KMS-11 (cell line): ENCODE measurements around the gene PIGU.

Experiments
- H2AFZ ChIP-seq: fragments of 200-600 bp; sonication (generic); 2 replicates; pipeline ENCODE4 v1.6.1; 2016; ENCODE audit warnings: antibody characterized with exemption, mixed run types, low read depth
- H3K27ac ChIP-seq: fragments of 200-600 bp; sonication (generic); 2 replicates; pipeline ENCODE4 v1.6.1; 2016; ENCODE audit warnings: mild to moderate bottlenecking, mixed run types
- H3K27me3 ChIP-seq: fragments of 200-600 bp; sonication (generic); 2 replicates; pipeline ENCODE4 v1.6.1; 2017; ENCODE audit warnings: mild to moderate bottlenecking, low read depth, mixed run types, moderate library complexity; ENCODE audit not compliant: insufficient read depth
- H3K36me3 ChIP-seq: fragments of 200-600 bp; sonication (generic); 2 replicates; pipeline ENCODE4 v1.6.1; 2017; ENCODE audit warnings: mild to moderate bottlenecking, mixed run types; ENCODE audit not compliant: insufficient read depth
- H3K4me1 ChIP-seq: fragments of 200-600 bp; sonication (generic); 2 replicates; pipeline ENCODE4 v1.6.1; 2016; ENCODE audit warnings: mild to moderate bottlenecking, low read depth, mixed run types; ENCODE audit not compliant: poor library complexity, severe bottlenecking
- H3K4me2 ChIP-seq: fragments of 200-600 bp; sonication (generic); 2 replicates; pipeline ENCODE4 v1.7.0; 2016; ENCODE audit warnings: mild to moderate bottlenecking, mixed run types
- H3K4me3 ChIP-seq: fragments of 200-600 bp; sonication (generic); IDR thresholded peaks from 2 replicates; pipeline ENCODE4 v1.6.1; 2017; ENCODE audit warnings: low read depth, low read length, mixed read lengths; ENCODE audit not compliant: insufficient read depth
- H3K79me2 ChIP-seq: fragments of 200-600 bp; sonication (generic); 2 replicates; pipeline ENCODE4 v1.6.1; 2016; ENCODE audit warnings: low read depth, mixed run types; ENCODE audit not compliant: insufficient read depth
- H3K9ac ChIP-seq: fragments of 200-600 bp; sonication (generic); 2 replicates; pipeline ENCODE4 v1.6.1; 2016; ENCODE audit warnings: mild to moderate bottlenecking, mixed run types
- H4K20me1 ChIP-seq: fragments of 200-600 bp; sonication (generic); 2 replicates; pipeline ENCODE4 v1.6.1; 2016; ENCODE audit warnings: mild to moderate bottlenecking, mixed run types; ENCODE audit not compliant: insufficient read depth
- CTCF ChIP-seq: fragments of 200-600 bp; sonication (generic); conservative IDR thresholded peaks from 2 replicates; pipeline ENCODE4 v1.6.1; 2017; ENCODE audit warnings: low read depth, mild to moderate bottlenecking, antibody characterized with exemption, low read length, moderate library complexity, mixed read lengths

The PIGU gene

GRCh38 chr20:34683667-34684066, 6.8 kb upstream of the PIGU start:
- H3K27me3 ChIP-seq = no peaks in the 10 kb centered on the region
- H3K4me3 ChIP-seq = no peak overlapping the region
- TF ChIP-seq CTCF = no peak
- H3K9ac ChIP-seq = no peak overlapping the region
- no peaks in the 10 kb centered on the region for H3K79me2 ChIP-seq
- no peaks in the 10 kb centered on the region for H4K20me1 ChIP-seq
- H3K4me2 ChIP-seq = no peak overlapping the region
- H3K4me1 ChIP-seq = peaks cover 13% of the 10 kb centered on the region
- no peak overlapping the region for H3K27ac ChIP-seq
- no peak overlapping the region for H2AFZ ChIP-seq
- no peaks in the 10 kb centered on the region for H3K36me3 ChIP-seq

- Histone ChIP-seq H3K4me1 (peaks cover 23% of the 10 kb centered on the region), H3K4me2 (no peak overlapping the region), H3K27me3 (no peaks in the 10 kb centered on the region), H4K20me1 (no peaks in the 10 kb centered on the region), H3K9ac (no peak overlapping the region), H3K27ac (no peak overlapping the region), H3K36me3 (no peaks in the 10 kb centered on the region), H3K79me2 (peaks cover 8% of the 10 kb centered on the region; the same call in 1 of the 2 replicates), H2AFZ (no peak overlapping the region), H3K4me3 (no peak overlapping the region)
- TF ChIP-seq CTCF = no peak
These were observed 3.8 kb upstream of the PIGU start for GRCh38 chr20:34680586-34681175.

DNA sequence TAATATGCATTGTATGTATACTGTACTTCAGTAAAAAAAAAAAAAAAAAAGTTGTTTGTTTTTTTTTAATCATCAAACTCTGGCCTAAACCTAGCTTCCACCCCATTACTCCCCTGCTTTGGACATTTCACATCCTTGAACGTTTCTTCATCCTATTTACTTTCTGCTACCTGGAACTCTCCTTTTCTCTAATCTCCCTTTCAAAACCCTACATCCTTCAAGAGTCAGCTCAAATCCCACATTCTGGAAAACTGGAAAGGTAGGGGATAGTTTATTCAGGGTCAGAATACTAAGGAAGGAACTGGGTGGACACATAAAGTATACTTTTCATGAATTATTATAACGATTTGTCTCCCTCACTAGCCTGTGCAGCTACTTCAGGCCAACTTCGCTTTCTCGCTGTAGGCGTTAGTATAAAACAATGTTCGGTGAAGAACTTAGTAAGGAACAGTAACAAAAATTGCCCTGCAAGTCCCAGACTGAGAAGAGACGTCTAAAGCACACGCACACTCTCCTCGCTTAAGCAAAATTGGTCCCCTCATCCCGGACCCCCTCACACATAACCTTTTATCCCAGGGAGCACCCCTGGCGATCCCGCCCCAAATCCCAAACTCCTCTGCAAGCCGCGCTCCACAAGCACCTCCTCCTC, 775 bp downstream of the PIGU start:
- H3K27ac ChIP-seq = 0 out of 2 replicates have a peak overlapping the region, but pooled peaks have one; percentile 2

GRCh38 chr20:34675561-34675960, 1.3 kb downstream of the PIGU start:
- Histone ChIP-seq H3K27me3 (no peaks in the 10 kb centered on the region), H3K79me2 (peaks cover 46% of the 10 kb centered on the region; the same call in 1 of the 2 replicates), H3K4me3 (no peak overlapping the region), H2AFZ (no peak overlapping the region), H3K9ac (no peak overlapping the region), H3K4me1 (peaks cover 24% of the 10 kb centered on the region), H4K20me1 (no peaks in the 10 kb centered on the region), H3K27ac (no peak overlapping the region), H3K4me2 (peak overlapping the region; percentile 96; the same call in 1 of the 2 replicates), H3K36me3 (no peaks in the 10 kb centered on the region)
- no peak for TF ChIP-seq CTCF

More for the DNA sequence above, 775 bp downstream of the PIGU start:
- TF ChIP-seq CTCF = no peak
- H3K4me2 ChIP-seq = peak overlapping the region; percentile 96
- H3K4me1 ChIP-seq = peaks cover 29% of the 10 kb centered on the region
- no peak overlapping the region for H3K4me3 ChIP-seq
- H3K79me2 ChIP-seq = peaks cover 44% of the 10 kb centered on the region; the same call in 1 of the 2 replicates
- no peaks in the 10 kb centered on the region for H3K27me3 ChIP-seq
- peak overlapping the region; percentile 89; the same call in 1 of the 2 replicates for H3K9ac ChIP-seq
- peak overlapping the region; percentile 82; the same call in 1 of the 2 replicates for H2AFZ ChIP-seq
- H4K20me1 ChIP-seq = no peaks in the 10 kb centered on the region
- no peaks in the 10 kb centered on the region for H3K36me3 ChIP-seq
